Muscle of arm (tissue), 12 donors: ENCODE measurements around the gene CENPP. TPM values are rescaled to one million over a fixed set of nuclear protein-coding genes. Genes with fewer than 3 reads are reported as not detected.

ENCODE experiments used
- DNase-seq: peaks from one replicate; pipeline ENCODE4 v3.0.0-alpha.2; 2013
- polyA plus RNA-seq, 12 donors: library from polyadenylated mRNA; unstranded; fragments of 120-200 nt; gene quantifications; one replicate each; pipeline ENCODE4 v1.2.1, GENCODE V29; 2013; ENCODE audit not compliant: insufficient read length in 12 of 12

The CENPP gene
- polyA plus RNA-seq, 12 donors = 2.2 to 8.2 (median 5.2) TPM; not detected in 1

GRCh38 chr9:92635760-92636159 lies 310.0 kb downstream of the CENPP start:
- DNase-seq = no peak

GRCh38 chr9:92636627-92637026 lies 310.9 kb downstream of the CENPP start:
- DNase-seq = no peak

GRCh38 chr9:92637326-92637725 lies 311.6 kb downstream of the CENPP start:
- DNase-seq = no peak

GRCh38 chr9:92637886-92638620 lies 312.3 kb downstream of the CENPP start:
- no peak for DNase-seq

- DNase-seq = no peak
Measured at GRCh38 chr9:92638621-92639101, 312.9 kb downstream of the CENPP start.

- DNase-seq = no peak
Measured at GRCh38 chr9:92639124-92639523, 313.4 kb downstream of the CENPP start.

- no peak for DNase-seq
Measured at GRCh38 chr9:92639791-92640271, 314.1 kb downstream of the CENPP start.

GRCh38 chr9:92640398-92641091 lies 314.8 kb downstream of the CENPP start:
- no peak for DNase-seq

GRCh38 chr9:92641092-92641809 lies 315.5 kb downstream of the CENPP start:
- DNase-seq = no peak

GRCh38 chr9:92642041-92642451 lies 316.3 kb downstream of the CENPP start:
- DNase-seq = no peak

- no peak for DNase-seq
Measured at GRCh38 chr9:92642564-92642963, 316.8 kb downstream of the CENPP start.

GRCh38 chr9:92644278-92644677 lies 318.5 kb downstream of the CENPP start:
- no peak for DNase-seq

- no peak for DNase-seq
Measured at GRCh38 chr9:92645041-92645440, 319.3 kb downstream of the CENPP start.

- no peak for DNase-seq
Measured at GRCh38 chr9:92647671-92648473, 322.1 kb downstream of the CENPP start.

- no peak for DNase-seq
Measured at GRCh38 chr9:92648474-92648971, 322.8 kb downstream of the CENPP start.

- no peak for DNase-seq
Measured at GRCh38 chr9:92649007-92649406, 323.3 kb downstream of the CENPP start.

- DNase-seq = no peak
Measured at GRCh38 chr9:92650296-92650695, 324.5 kb downstream of the CENPP start.

- DNase-seq = no peak
Measured at GRCh38 chr9:92650839-92651621, 325.3 kb downstream of the CENPP start.

GRCh38 chr9:92652461-92652860 lies 326.7 kb downstream of the CENPP start:
- DNase-seq = no peak

GRCh38 chr9:92654481-92655301 lies 328.9 kb downstream of the CENPP start:
- no peak for DNase-seq
